WTC11 (cell line): Measurements from ENCODE around the gene PHLDB1. TPM values are rescaled to one million over a fixed set of nuclear protein-coding genes. Genes with fewer than 3 reads are reported as not detected.

Source experiments
- ATAC-seq: fragments of 200-7000 bp; cut with Tn5 transposase; 2 replicates; pipeline ENCODE4 v1.10.0; 2021; ENCODE audit warnings: mild to moderate bottlenecking, moderate library complexity
- CTCF ChIA-PET: fragments of 300-600 bp; sonication (Branson Sonifier 250); formaldehyde crosslinking; loops from one replicate; lab custom pipeline; 2021; ENCODE audit warnings: antibody characterized with exemption; lab: Charles Lee
- POLR2A ChIA-PET: fragments of 350-600 bp; sonication (Branson Sonifier 250); formaldehyde crosslinking; loops from one replicate; lab custom pipeline; 2021; ENCODE audit warnings: antibody characterized with exemption; lab: Charles Lee
- DNase-seq: peaks from one replicate; pipeline ENCODE4 v3.0.0; 2021; ENCODE audit warnings: low spot score
- H3K27ac Mint-ChIP-seq: 2 replicates; pipeline ENCODE4 v1.8.0; 2021; ENCODE audit warnings: mixed read lengths
- H3K27me3 Mint-ChIP-seq: 2 replicates; pipeline ENCODE4 v1.8.0; 2021; ENCODE audit warnings: low read depth, mild to moderate bottlenecking, moderate library complexity, mixed read lengths
- H3K36me3 Mint-ChIP-seq: 2 replicates; pipeline ENCODE4 v1.8.0; 2021; ENCODE audit warnings: mixed read lengths
- H3K4me1 Mint-ChIP-seq: 2 replicates; pipeline ENCODE4 v1.8.0; 2022; ENCODE audit warnings: mixed read lengths
- H3K4me3 Mint-ChIP-seq: 2 replicates; pipeline ENCODE4 v1.8.0; 2021; ENCODE audit warnings: mild to moderate bottlenecking, moderate library complexity, mixed read lengths
- H3K9me3 Mint-ChIP-seq: 2 replicates; pipeline ENCODE4 v1.8.0; 2021; ENCODE audit warnings: mixed read lengths
- ARID4B ChIP-seq: sonication (generic); formaldehyde crosslinking; IDR thresholded peaks from 2 replicates; pipeline ENCODE4 v1.8.0; 2023; ENCODE audit warnings: missing genetic modification reagents, mild to moderate bottlenecking, borderline replicate concordance
- CREM ChIP-seq: sonication (generic); formaldehyde crosslinking; IDR thresholded peaks from 2 replicates; pipeline ENCODE4 v1.8.1; 2022; ENCODE audit warnings: mild to moderate bottlenecking, missing genetic modification reagents, moderate library complexity
- ESRRA ChIP-seq: sonication (generic); formaldehyde crosslinking; IDR thresholded peaks from 2 replicates; pipeline ENCODE4 v1.8.1; 2022; ENCODE audit warnings: mild to moderate bottlenecking, missing genetic modification reagents, borderline replicate concordance
- GTF2I ChIP-seq: fragments of 250-450 bp; sonication (Bioruptor Pico); conservative IDR thresholded peaks from 2 replicates; pipeline ENCODE4 v1.4.0; 2021; ENCODE audit warnings: mild to moderate bottlenecking
- HMGA2 ChIP-seq: fragments of 250-450 bp; sonication (Bioruptor Pico); IDR thresholded peaks from 2 replicates; pipeline ENCODE4 v1.4.0; 2021; ENCODE audit warnings: mild to moderate bottlenecking, moderate library complexity
- IRF1 ChIP-seq: sonication (generic); formaldehyde crosslinking; IDR thresholded peaks from 2 replicates; pipeline ENCODE4 v1.8.0; 2023; ENCODE audit warnings: missing genetic modification reagents
- MLX ChIP-seq: sonication (generic); formaldehyde crosslinking; IDR thresholded peaks from 2 replicates; pipeline ENCODE4 v1.8.1; 2023; ENCODE audit warnings: mild to moderate bottlenecking, missing genetic modification reagents, moderate library complexity
- MYBL2 ChIP-seq: sonication (generic); formaldehyde crosslinking; IDR thresholded peaks from 2 replicates; pipeline ENCODE4 v1.8.1; 2023; ENCODE audit warnings: mild to moderate bottlenecking, moderate library complexity, missing genetic modification reagents
- NR2C2 ChIP-seq: sonication (generic); formaldehyde crosslinking; IDR thresholded peaks from 2 replicates; pipeline ENCODE4 v1.8.0; 2022; ENCODE audit warnings: mild to moderate bottlenecking, missing genetic modification reagents
- NR3C1 ChIP-seq: sonication (generic); formaldehyde crosslinking; conservative IDR thresholded peaks from 2 replicates; pipeline ENCODE4 v1.8.1; 2023; ENCODE audit warnings: low read depth, mild to moderate bottlenecking, missing genetic modification reagents
- RELA ChIP-seq: sonication (generic); formaldehyde crosslinking; IDR thresholded peaks from 2 replicates; pipeline ENCODE4 v1.8.1; 2022; ENCODE audit warnings: missing genetic modification reagents, mild to moderate bottlenecking, borderline replicate concordance
- SMAD3 ChIP-seq: sonication (generic); formaldehyde crosslinking; IDR thresholded peaks from 2 replicates; pipeline ENCODE4 v1.8.0; 2022; ENCODE audit warnings: missing genetic modification reagents, mild to moderate bottlenecking, borderline replicate concordance
- SMAD4 ChIP-seq: sonication (generic); formaldehyde crosslinking; IDR thresholded peaks from 2 replicates; pipeline ENCODE4 v1.8.0; 2022; ENCODE audit warnings: mild to moderate bottlenecking, missing genetic modification reagents
- TCF7 ChIP-seq: sonication (generic); formaldehyde crosslinking; IDR thresholded peaks from 2 replicates; pipeline ENCODE4 v1.8.0; 2022; ENCODE audit warnings: mild to moderate bottlenecking, low read depth, missing genetic modification reagents, moderate library complexity
- TP53 ChIP-seq: sonication (generic); formaldehyde crosslinking; IDR thresholded peaks from 2 replicates; pipeline ENCODE4 v1.8.1; 2023; ENCODE audit warnings: mild to moderate bottlenecking, missing genetic modification reagents
- ZNF121 ChIP-seq: sonication (generic); formaldehyde crosslinking; IDR thresholded peaks from 2 replicates; pipeline ENCODE4 v1.8.0; 2023; ENCODE audit warnings: missing genetic modification reagents
- ZNF263 ChIP-seq: sonication (generic); formaldehyde crosslinking; IDR thresholded peaks from 2 replicates; pipeline ENCODE4 v1.8.1; 2022; ENCODE audit warnings: low read depth, mild to moderate bottlenecking, moderate library complexity, missing genetic modification reagents
- total RNA-seq: library from RNA; stranded (reverse); gene quantifications from 3 replicates; pipeline ENCODE4 v1.2.3, GENCODE V29; 2021

The PHLDB1 gene
- total RNA-seq, 1 experiment from 2014 or later: 83.1 TPM

- H3K9me3 Mint-ChIP-seq: peaks cover 5% of the 10 kb centered on the region
- H3K36me3 Mint-ChIP-seq: no peaks in the 10 kb centered on the region
- TF ChIP-seq NR2C2 (CRISPR knock-in tag) (no peak), MLX (CRISPR knock-in tag) (no peak)
- TF ChIP-seq, all 79 proteins: peak for 0
- H3K4me3 Mint-ChIP-seq: no peak overlapping the region
- ChIA-PET POLR2A (interaction anchor here (0.7 kb wide), 1 partner anchor 42 kb away, joined by 3 read pairs; no protein-coding TSS in a partner anchor), CTCF (interaction anchor here (0.6 to 1.7 kb wide), 6 partner anchors 10 to 188 kb away, joined by 3 to 7 read pairs (median 3); no protein-coding TSS in a partner anchor)
- no peak overlapping the region for H3K27ac Mint-ChIP-seq
- no peak for ATAC-seq
- peaks cover 51% of the 10 kb centered on the region for H3K4me1 Mint-ChIP-seq
- peak; percentile 29 for DNase-seq
- H3K27me3 Mint-ChIP-seq: peaks cover 12% of the 10 kb centered on the region; the same call in 1 of the 2 replicates
Observed at GRCh38 chr11:118691926-118692830, 84.8 kb downstream of the PHLDB1 start.

GRCh38 chr11:118694185-118694584 lies 86.8 kb downstream of the PHLDB1 start:
- Mint-ChIP-seq H3K27me3 (peaks cover 12% of the 10 kb centered on the region; the same call in 1 of the 2 replicates), H3K4me3 (no peak overlapping the region), H3K4me1 (peaks cover 47% of the 10 kb centered on the region), H3K27ac (no peak overlapping the region), H3K36me3 (no peaks in the 10 kb centered on the region), H3K9me3 (no peaks in the 10 kb centered on the region)
- ChIA-PET CTCF (interaction anchor here (0.7 to 0.9 kb wide), 2 partner anchors 52 to 99 kb away, joined by 3 read pairs; no protein-coding TSS in a partner anchor), POLR2A (no interaction called here)
- ATAC-seq (no peak), DNase-seq (no peak)
- TF ChIP-seq ZNF121 (no peak), MYBL2 (no peak), IRF1 (CRISPR knock-in tag) (no peak), GTF2I (CRISPR knock-in tag) (peak; percentile 83)

GRCh38 chr11:118694771-118695170 lies 87.4 kb downstream of the PHLDB1 start:
- CTCF ChIA-PET: no interaction called here
- H3K36me3 Mint-ChIP-seq: peaks cover 5% of the 10 kb centered on the region

More at GRCh38 chr11:118694771-118695170, 87.4 kb downstream of the PHLDB1 start:
- no peak overlapping the region for H3K4me3 Mint-ChIP-seq
- H3K9me3 Mint-ChIP-seq: peaks cover under 1% of the 10 kb centered on the region
- TF ChIP-seq NR2C2 (CRISPR knock-in tag) (no peak), TCF7 (CRISPR knock-in tag) (no peak), SMAD3 (no peak), ESRRA (no peak), NR3C1 (CRISPR knock-in tag) (no peak), ARID4B (CRISPR knock-in tag) (no peak), CREM (CRISPR knock-in tag) (no peak), RELA (CRISPR knock-in tag) (no peak), SMAD4 (CRISPR knock-in tag) (no peak), TP53 (CRISPR knock-in tag) (no peak), HMGA2 (CRISPR knock-in tag) (no peak), ZNF263 (CRISPR knock-in tag) (no peak)
- TF ChIP-seq, all 79 proteins: peak for 0
- DNase-seq (no peak), ATAC-seq (no peak)
- 0 out of 2 replicates have a peak overlapping the region, but pooled peaks have one; percentile 60 for H3K27ac Mint-ChIP-seq
- peaks cover 12% of the 10 kb centered on the region; the same call in 1 of the 2 replicates for H3K27me3 Mint-ChIP-seq
- POLR2A ChIA-PET: no interaction called here
- peaks cover 43% of the 10 kb centered on the region for H3K4me1 Mint-ChIP-seq
